GM12874 (cell line): Measurements from ENCODE around the gene ARHGAP22.

ENCODE experiments used
- TF ChIP-seq, protein P1 (sequence below): IDR thresholded peaks from 2 replicates; pipeline ENCODE4 v1.5.1; 2011; ENCODE audit warnings: low read depth, mild to moderate bottlenecking, control low read depth, low read length, moderate library complexity; ENCODE audit not compliant: insufficient read depth

The ARHGAP22 gene

DNA sequence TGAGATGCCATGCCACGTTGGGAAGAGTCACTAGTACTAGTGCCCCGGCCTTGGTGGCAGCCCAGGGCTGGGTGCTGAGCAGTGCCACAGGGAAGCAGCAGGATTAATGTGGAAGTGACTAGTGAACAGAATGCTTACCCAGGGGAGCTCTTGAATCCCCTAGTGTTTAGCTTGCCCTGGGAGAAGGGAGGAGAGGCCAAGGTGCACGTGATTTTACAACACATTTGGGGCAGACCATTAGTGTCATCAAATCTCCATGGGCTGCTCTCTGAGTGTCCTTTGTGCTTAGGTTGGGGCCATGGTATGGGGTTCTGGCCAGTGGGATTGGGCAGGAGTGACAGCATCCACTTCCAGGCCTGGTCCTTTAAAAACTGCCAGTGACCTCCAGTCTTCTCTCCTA is 37.5 kb downstream of the ARHGAP22 start:
- TF ChIP-seq, protein P1, sequence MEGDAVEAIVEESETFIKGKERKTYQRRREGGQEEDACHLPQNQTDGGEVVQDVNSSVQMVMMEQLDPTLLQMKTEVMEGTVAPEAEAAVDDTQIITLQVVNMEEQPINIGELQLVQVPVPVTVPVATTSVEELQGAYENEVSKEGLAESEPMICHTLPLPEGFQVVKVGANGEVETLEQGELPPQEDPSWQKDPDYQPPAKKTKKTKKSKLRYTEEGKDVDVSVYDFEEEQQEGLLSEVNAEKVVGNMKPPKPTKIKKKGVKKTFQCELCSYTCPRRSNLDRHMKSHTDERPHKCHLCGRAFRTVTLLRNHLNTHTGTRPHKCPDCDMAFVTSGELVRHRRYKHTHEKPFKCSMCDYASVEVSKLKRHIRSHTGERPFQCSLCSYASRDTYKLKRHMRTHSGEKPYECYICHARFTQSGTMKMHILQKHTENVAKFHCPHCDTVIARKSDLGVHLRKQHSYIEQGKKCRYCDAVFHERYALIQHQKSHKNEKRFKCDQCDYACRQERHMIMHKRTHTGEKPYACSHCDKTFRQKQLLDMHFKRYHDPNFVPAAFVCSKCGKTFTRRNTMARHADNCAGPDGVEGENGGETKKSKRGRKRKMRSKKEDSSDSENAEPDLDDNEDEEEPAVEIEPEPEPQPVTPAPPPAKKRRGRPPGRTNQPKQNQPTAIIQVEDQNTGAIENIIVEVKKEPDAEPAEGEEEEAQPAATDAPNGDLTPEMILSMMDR, result no peak

DNA sequence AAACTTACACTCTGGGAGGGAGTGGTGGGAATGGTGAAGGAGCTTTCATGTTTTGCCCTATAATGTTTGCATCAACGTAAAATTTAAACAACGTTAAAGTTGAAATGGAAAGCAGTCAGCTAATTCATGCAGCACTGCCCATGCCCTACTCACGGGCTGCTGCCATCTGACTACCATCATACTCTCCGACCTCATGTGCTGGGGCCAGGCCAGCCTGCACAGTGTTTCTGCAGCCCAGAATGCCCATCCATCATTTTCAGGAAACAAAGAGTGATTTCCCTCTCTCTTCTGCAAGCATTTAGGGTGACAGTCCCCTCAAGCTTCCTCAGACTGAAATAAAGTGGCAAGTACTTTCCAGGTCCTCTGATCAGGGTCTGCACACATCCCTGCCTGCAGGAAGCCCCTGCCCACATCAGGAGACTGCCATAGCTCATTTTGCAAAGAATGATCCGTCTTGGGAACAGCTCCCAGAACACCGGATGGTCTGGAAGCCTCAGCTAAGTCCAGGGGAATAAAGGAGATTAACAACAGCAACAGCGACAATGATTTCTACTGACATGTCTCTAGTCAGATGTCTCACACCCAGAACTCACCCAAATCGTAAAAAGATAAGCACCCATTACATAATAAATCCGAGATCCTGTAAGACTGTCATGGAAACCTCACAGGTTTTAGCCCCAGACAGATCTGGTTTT is 40.3 kb downstream of the ARHGAP22 start:
- TF ChIP-seq, protein P1, result no peak

DNA sequence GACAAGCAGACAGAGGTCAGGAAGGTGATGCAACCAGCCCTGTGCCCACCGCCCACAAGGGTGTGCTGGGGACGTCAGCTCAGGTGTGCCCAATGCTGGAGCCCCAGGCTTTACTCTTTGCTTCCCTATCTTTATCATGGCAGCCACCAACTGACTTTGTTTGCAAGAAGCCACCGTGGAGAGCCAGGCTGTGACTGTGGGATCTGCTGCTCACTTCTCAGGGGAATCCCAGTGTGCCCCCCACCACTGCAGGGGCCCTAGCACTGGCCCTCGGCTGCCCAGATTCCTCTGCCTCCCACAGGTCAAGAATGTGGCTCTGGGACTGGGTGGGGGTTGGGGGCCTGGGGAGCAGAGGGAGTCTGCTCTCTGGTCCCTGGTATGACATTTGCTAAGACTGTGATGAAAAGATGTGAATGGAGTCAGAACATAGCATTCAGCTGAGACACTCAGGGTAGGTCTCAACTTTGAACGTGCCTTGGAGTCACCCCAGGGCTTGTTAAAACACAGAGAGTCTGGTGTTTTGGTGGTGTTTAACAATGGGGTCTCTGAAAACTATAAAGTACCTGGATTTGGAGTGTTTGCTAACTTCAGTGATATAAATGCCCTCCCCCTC is 47.3 kb downstream of the ARHGAP22 start:
- TF ChIP-seq, protein P1, result no peak

DNA sequence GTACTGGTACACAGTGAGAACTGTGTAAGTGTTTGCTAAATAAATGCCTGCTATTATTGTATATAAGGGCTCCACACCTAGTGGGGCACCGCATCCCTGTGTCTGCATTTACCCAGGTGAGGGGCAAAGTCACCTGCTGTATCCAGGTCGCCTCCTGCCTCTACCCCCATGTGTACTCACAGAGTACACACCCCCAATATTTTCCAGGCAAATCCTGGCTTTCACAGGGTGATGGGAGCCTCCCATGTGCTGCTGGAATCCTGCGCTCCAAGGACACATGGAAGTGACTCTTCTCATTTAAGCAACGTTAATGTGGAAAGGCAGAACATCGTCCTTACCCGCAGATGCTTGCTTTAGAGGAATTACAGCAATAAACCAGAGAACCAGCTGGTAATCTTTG is 48.2 kb downstream of the ARHGAP22 start:
- TF ChIP-seq, protein P1, result no peak

DNA sequence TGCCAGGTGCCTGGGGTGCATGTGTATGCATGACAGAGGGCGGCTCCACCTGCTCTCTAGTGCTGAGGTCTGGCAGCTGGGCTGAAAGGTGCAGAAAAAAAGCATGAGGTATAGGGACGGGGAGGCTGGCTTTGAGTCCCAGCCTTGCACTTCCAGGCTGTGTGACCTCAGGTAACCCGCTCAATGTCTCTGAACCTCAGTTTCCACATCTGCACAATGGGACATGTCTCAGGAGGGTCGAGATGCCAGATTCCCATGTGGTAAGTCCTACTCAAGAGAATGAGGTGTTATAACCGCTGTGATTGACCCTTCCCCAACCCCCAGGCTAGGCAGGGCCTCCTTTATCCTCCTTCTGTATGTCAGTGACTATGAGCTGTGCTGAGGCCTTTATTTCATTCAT is 48.8 kb downstream of the ARHGAP22 start:
- TF ChIP-seq, protein P1, result no peak

DNA sequence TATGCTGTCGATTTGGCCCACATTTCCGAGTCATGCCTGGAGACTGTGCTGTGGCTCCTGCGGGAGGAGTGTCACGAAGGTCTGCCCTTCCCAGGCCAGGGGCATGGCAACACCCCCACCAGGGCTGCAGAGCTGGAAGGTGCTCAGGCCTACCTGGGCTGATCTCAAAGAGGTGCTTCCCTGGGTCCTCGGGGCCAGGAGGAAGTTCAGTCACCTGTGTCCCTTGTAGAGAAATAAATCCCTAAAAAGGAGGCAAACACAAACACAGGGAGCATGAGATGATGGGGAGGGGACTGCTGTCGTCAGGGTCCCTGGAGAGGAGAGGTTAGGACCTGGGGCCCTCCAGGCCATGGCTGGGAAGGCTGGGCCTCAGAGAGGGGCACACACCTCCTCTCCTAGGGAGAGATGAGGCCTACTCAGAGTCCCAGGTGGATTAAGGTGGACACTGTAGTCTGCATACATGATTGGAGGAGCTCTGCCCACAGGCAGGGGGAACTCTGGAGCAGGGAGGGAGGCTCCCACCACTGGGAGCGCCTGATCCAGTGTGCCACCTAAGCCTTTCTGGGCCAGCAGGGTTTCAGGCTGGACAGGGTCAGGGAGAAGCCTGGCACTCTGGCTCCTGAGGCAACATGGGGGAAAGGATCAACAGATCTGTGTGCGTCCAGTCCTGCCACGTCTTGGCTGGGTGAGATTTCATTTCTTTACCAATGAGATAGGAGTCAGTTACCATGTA is 49.4 kb downstream of the ARHGAP22 start:
- TF ChIP-seq, protein P1, result no peak

DNA sequence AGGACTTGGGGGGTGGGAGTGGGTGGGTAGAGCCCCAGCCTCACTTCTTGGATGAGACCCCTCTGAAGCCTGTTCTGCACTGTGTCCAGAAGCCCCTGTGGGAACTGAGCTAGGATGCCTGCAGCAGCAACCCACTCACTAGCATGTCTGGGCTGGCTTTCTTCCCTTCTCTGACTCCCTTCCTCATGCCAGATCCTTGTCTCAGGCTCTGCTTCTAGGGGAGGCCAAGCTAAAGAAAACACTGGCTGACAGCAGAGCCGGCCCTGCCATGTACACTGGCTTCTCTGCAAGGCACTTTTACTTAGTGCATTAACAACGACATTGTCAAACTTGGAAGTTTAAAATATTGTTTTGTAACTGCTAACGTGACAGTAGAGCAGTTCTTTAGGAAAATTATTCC is 50.2 kb downstream of the ARHGAP22 start:
- TF ChIP-seq, protein P1, result no peak
